B cell (primary cell): ENCODE measurements around the gene NOP16. TPM values are rescaled to one million over a fixed set of nuclear protein-coding genes. Genes with fewer than 3 reads are reported as not detected.

ENCODE experiments used
- ATAC-seq: fragments of 200-7000 bp; cut with Tn5 transposase; one replicate; pipeline ENCODE4 v1.10.0; 2021; ENCODE audit warnings: low read depth, mild to moderate bottlenecking, moderate number of reproducible peaks, moderate library complexity
- CTCF ChIA-PET: fragments of 350-600 bp; sonication (Branson Sonifier 250); formaldehyde crosslinking; loops from one replicate; lab custom pipeline; 2021; ENCODE audit warnings: antibody characterized with exemption, inconsistent platforms; lab: Charles Lee
- POLR2A ChIA-PET: fragments of 350-600 bp; sonication (Branson Sonifier 250); formaldehyde crosslinking; loops from one replicate; lab custom pipeline; 2021; ENCODE audit warnings: antibody characterized with exemption; lab: Charles Lee
- DNase-seq: peaks from one replicate; pipeline ENCODE4 v3.0.0; 2013
- H2AFZ ChIP-seq: 2 replicates; pipeline ENCODE4 v1.6.1; 2012; ENCODE audit warnings: mild to moderate bottlenecking, low read depth, low read length; ENCODE audit not compliant: insufficient read depth, poor library complexity, severe bottlenecking
- H3K27ac ChIP-seq, 2 donors: 1 replicate in 1 of 2; 2 replicates in 1 of 2; pipeline ENCODE4 v1.5.1; 2012 to 2013; ENCODE audit warnings: low read length in 2 of 2, mild to moderate bottlenecking in 2 of 2, moderate library complexity in 1 of 2
- H3K27me3 ChIP-seq, 4 experiments: fragments of 200-600 bp in 1 of 4; sonication (generic) in 1 of 4; replicated peaks in 1 of 4; 1 replicate in 2 of 4; 2 replicates in 2 of 4; pipeline versions ENCODE4 v1.6.1 to v1.7.0; 2013 to 2016; ENCODE audit warnings: low read length in 3 of 4, mild to moderate bottlenecking in 2 of 4, mixed read lengths in 1 of 4, moderate library complexity in 1 of 4; ENCODE audit not compliant: insufficient read depth in 4 of 4, control insufficient read depth in 3 of 4; ENCODE audit errors: control extremely low read depth in 1 of 4
- H3K36me3 ChIP-seq, 2 experiments: replicated peaks in 1 of 2; 1 replicate in 1 of 2; 2 replicates in 1 of 2; pipeline versions ENCODE4 v1.6.1 to v1.7.1; 2013; ENCODE audit warnings: low read length in 1 of 2; ENCODE audit not compliant: insufficient read depth in 2 of 2, control insufficient read depth in 1 of 2; ENCODE audit errors: control extremely low read depth in 1 of 2, extremely low read depth in 1 of 2
- H3K4me1 ChIP-seq, 2 donors: fragments of 200-600 bp in 1 of 2; sonication (generic) in 1 of 2; 1 replicate in 1 of 2; 2 replicates in 1 of 2; pipeline versions ENCODE4 v1.5.1 to v1.6.1; 2013 to 2017; ENCODE audit warnings: low read length in 2 of 2; ENCODE audit not compliant: control insufficient read depth in 2 of 2, insufficient read depth in 2 of 2
- H3K4me2 ChIP-seq: replicated peaks from 2 replicates; pipeline ENCODE3; 2012; ENCODE audit warnings: mild to moderate bottlenecking, low read depth, low read length; ENCODE audit not compliant: poor library complexity, severe bottlenecking
- H3K4me3 ChIP-seq, 5 experiments: fragments of 200-600 bp in 1 of 5; sonication (generic) in 1 of 5; 1 replicate in 3 of 5; 2 replicates in 2 of 5; pipeline versions ENCODE4 v1.5.1 to v1.7.0; 2011 to 2016; ENCODE audit warnings: low read length in 4 of 5, mild to moderate bottlenecking in 4 of 5, low read depth in 2 of 5, control low read depth in 1 of 5, moderate library complexity in 1 of 5; ENCODE audit not compliant: insufficient read depth in 1 of 5; ENCODE audit errors: control extremely low read depth in 1 of 5, extremely low read depth in 1 of 5
- H3K79me2 ChIP-seq: fragments of 200-600 bp; sonication (generic); one replicate; pipeline ENCODE4 v1.6.0; 2016; ENCODE audit warnings: low read length; ENCODE audit not compliant: control insufficient read depth, insufficient read depth
- H3K9ac ChIP-seq: fragments of 200-600 bp; sonication (generic); 2 replicates; pipeline ENCODE4 v1.6.1; 2017; ENCODE audit warnings: mild to moderate bottlenecking, low read length, moderate library complexity
- H3K9me3 ChIP-seq, 3 donors: one replicate each; pipeline versions ENCODE4 v1.6.1 to v1.7.1; 2013; ENCODE audit warnings: low read length in 2 of 3; ENCODE audit not compliant: control insufficient read depth in 2 of 3, insufficient read depth in 1 of 3; ENCODE audit errors: control extremely low read depth in 1 of 3
- H4K20me1 ChIP-seq: 2 replicates; pipeline ENCODE4 v1.6.0; 2012; ENCODE audit warnings: mild to moderate bottlenecking, low read length; ENCODE audit not compliant: insufficient read depth, control insufficient read depth, poor library complexity, severe bottlenecking
- H3K27ac Mint-ChIP-seq: one replicate; pipeline ENCODE4 v1.8.0; 2021; ENCODE audit warnings: mixed read lengths
- H3K27me3 Mint-ChIP-seq: one replicate; pipeline ENCODE4 v1.8.0; 2021; ENCODE audit warnings: mixed read lengths
- H3K4me1 Mint-ChIP-seq: one replicate; pipeline ENCODE4 v1.8.0; 2021; ENCODE audit warnings: mixed read lengths
- H3K4me3 Mint-ChIP-seq: one replicate; pipeline ENCODE4 v1.8.0; 2021; ENCODE audit warnings: mixed read lengths
- H3K9me3 Mint-ChIP-seq: one replicate; pipeline ENCODE4 v1.8.0; 2022; ENCODE audit warnings: mixed read lengths; ENCODE audit not compliant: insufficient read depth
- CTCF ChIP-seq: fragments of 200-600 bp; IDR thresholded peaks from one replicate; pipeline ENCODE4 v1.8.0; 2022; ENCODE audit warnings: antibody characterized with exemption, mild to moderate bottlenecking
- EZH2 ChIP-seq: IDR thresholded peaks from 2 replicates; pipeline ENCODE4 v1.6.1; 2012; ENCODE audit warnings: borderline replicate concordance, low read depth, mild to moderate bottlenecking, moderate library complexity, low read length; ENCODE audit not compliant: insufficient read depth, poor library complexity, severe bottlenecking
- WGBS: methylation state at CpG from one replicate; pipeline ENCODE4 v1.1.5; 2013; ENCODE audit warnings: missing lambda C conversion rate; ENCODE audit not compliant: insufficient coverage; 5-methylcytosine and 5-hydroxymethylcytosine counted together
- intact Hi-C: fragments of 100-400 bp; cut with micrococcal nuclease; formaldehyde crosslinking; loops from one replicate; pipeline ENCODE4 v1.10.0; 2022
- polyA plus RNA-seq: library from polyadenylated mRNA; depleted of rRNA; stranded (reverse); fragments of >200 nt; gene quantifications from 2 replicates; pipeline ENCODE4 v1.2.3, GENCODE V29; 2012
- total RNA-seq, 2 donors: library from RNA; stranded (reverse); fragments of 120-200 nt in 1 of 2; gene quantifications; 1 replicate in 1 of 2; 2 replicates in 1 of 2; pipeline versions ENCODE4 v1.2.3 to v1.2.4, GENCODE V29; 2013 to 2022

Gene NOP16
- total and polyA plus RNA-seq, 2 donors (not counting 1 experiment from before 2014, with no cell fraction given): 25.0 to 27.8 TPM

- no peak overlapping the region for H3K27ac Mint-ChIP-seq
- H3K36me3 ChIP-seq: no peaks in the 10 kb centered on the region
- CTCF ChIA-PET: no interaction called here
- H3K4me1 Mint-ChIP-seq: peaks cover 8% of the 10 kb centered on the region
- peak overlapping the region; percentile 67 for H3K4me2 ChIP-seq
- no peaks in the 10 kb centered on the region for H3K27me3 ChIP-seq
- POLR2A ChIA-PET: no interaction called here
- H3K4me3 ChIP-seq: peak overlapping the region in 2 of 5 experiments; percentile 15 to 47
- no peaks in the 10 kb centered on the region for H3K9me3 Mint-ChIP-seq
- H3K79me2 ChIP-seq: no peaks in the 10 kb centered on the region
- H3K4me1 ChIP-seq: peaks cover 7 to 10% of the 10 kb centered on the region in 2 donors
- H4K20me1 ChIP-seq: no peaks in the 10 kb centered on the region
- H3K4me3 Mint-ChIP-seq: peak overlapping the region; percentile 13
- DNase-seq (peak; percentile 13), ATAC-seq (no peak)
- no peak for TF ChIP-seq EZH2
- TF ChIP-seq CTCF: no peak
- H3K9me3 ChIP-seq: no peaks in the 10 kb centered on the region
- peaks cover 6% of the 10 kb centered on the region for H3K27me3 Mint-ChIP-seq
- no CpG with 5 or more reads among the region's 5 CpGs for WGBS
- H2AFZ ChIP-seq: peak overlapping the region; percentile 66
- intact Hi-C loops: no loop called here
- peak overlapping the region in 1 of 2 donors; percentile 46 for H3K27ac ChIP-seq
- H3K9ac ChIP-seq: peak overlapping the region; percentile 55
These were observed 48.3 kb upstream of the NOP16 start for GRCh38 chr5:176436656-176437055.

GRCh38 chr5:176432707-176433106 lies 44.3 kb upstream of the NOP16 start:
- ChIA-PET CTCF (no interaction called here), POLR2A (no interaction called here)
- Histone ChIP-seq H3K27me3 (peaks cover 0 to 3% (median 0%) of the 10 kb centered on the region in 4 experiments), H4K20me1 (no peaks in the 10 kb centered on the region), H3K4me3 (no peak overlapping the region), H3K36me3 (no peaks in the 10 kb centered on the region), H3K9me3 (no peaks in the 10 kb centered on the region), H3K79me2 (no peaks in the 10 kb centered on the region), H2AFZ (no peak overlapping the region), H3K4me1 (peaks cover 7 to 10% of the 10 kb centered on the region in 2 donors), H3K27ac (no peak overlapping the region), H3K9ac (no peak overlapping the region), H3K4me2 (no peak overlapping the region)
- intact Hi-C loops: no loop called here
- no peak overlapping the region for H3K4me3 Mint-ChIP-seq
- WGBS: 94% methylated on average over 2 of the region's 5 CpGs
- ATAC-seq: no peak
- H3K27ac Mint-ChIP-seq: no peak overlapping the region
- H3K9me3 Mint-ChIP-seq: no peaks in the 10 kb centered on the region
- no peak for DNase-seq
- no peak for TF ChIP-seq CTCF
- TF ChIP-seq EZH2: no peak
- H3K4me1 Mint-ChIP-seq: peaks cover 8% of the 10 kb centered on the region
- peaks cover 4% of the 10 kb centered on the region for H3K27me3 Mint-ChIP-seq
